ENCODE results near the gene TYW3. TPM values are rescaled to one million over a fixed set of nuclear protein-coding genes. Genes with fewer than 3 reads are reported as not detected.

TYW3 gene
- total RNA-seq, 1 donor from 2014 or later = 9.5 TPM

DNA sequence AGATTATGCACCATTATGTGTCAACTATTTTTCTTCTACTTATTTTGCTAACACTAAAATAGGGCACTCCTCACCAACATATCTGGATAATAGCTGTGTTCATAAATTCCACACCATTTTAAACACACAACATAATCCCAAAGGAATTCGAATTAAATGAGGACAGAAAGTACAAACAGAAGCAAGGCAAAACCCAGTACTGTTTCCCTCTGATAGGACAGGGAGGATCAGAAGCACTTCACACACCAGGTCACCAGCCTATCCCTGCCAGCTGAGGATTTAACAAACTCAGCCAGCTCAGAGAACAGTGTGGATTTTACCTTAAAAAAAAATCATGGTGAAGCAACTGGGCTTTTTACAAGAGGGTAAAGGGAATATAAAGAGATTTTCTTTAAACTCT lies 20.1 kb upstream of the TYW3 start:
- Histone ChIP-seq H3K36me3 (ENCODE audit: control insufficient read depth, insufficient read depth, low read length) (peaks cover 3% of the 10 kb centered on the region), H3K27me3 (ENCODE audit: control insufficient read depth, insufficient read depth, low read length) (no peaks in the 10 kb centered on the region), H3K4me3 (ENCODE audit: low read depth, low read length) (no peak overlapping the region)
- TF ChIP-seq, protein P1, sequence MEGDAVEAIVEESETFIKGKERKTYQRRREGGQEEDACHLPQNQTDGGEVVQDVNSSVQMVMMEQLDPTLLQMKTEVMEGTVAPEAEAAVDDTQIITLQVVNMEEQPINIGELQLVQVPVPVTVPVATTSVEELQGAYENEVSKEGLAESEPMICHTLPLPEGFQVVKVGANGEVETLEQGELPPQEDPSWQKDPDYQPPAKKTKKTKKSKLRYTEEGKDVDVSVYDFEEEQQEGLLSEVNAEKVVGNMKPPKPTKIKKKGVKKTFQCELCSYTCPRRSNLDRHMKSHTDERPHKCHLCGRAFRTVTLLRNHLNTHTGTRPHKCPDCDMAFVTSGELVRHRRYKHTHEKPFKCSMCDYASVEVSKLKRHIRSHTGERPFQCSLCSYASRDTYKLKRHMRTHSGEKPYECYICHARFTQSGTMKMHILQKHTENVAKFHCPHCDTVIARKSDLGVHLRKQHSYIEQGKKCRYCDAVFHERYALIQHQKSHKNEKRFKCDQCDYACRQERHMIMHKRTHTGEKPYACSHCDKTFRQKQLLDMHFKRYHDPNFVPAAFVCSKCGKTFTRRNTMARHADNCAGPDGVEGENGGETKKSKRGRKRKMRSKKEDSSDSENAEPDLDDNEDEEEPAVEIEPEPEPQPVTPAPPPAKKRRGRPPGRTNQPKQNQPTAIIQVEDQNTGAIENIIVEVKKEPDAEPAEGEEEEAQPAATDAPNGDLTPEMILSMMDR (IDR thresholded peaks at IDR 0.05; ENCODE audit: insufficient read depth, low read length, poor library complexity, severe bottlenecking) = no peak
- DNase-seq (ENCODE audit: low read depth) = no peak

DNA sequence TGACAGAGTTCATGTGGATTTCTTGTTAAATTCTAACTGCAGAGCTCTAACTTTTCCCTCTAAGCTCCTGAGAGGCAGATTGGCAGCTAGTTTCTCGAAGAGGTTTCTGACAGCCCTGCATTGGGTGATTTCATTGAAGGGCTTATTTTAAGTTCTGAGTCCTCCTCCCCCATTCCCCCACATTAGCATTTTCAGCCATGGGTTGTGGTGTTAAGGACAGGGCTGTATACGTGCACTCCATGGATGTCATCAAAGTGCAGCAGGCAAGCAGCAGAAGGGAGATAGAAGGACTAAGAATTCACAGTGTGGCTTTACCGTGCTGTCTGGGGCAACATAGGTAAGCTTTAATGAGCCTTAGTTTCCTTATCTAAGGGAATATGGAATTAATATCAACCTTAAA lies 19.1 kb upstream of the TYW3 start:
- Histone ChIP-seq H3K27me3 (ENCODE audit: control insufficient read depth, insufficient read depth, low read length) (no peaks in the 10 kb centered on the region), H3K4me3 (ENCODE audit: low read depth, low read length) (no peak overlapping the region), H3K36me3 (ENCODE audit: control insufficient read depth, insufficient read depth, low read length) (peaks cover 3% of the 10 kb centered on the region)
- TF ChIP-seq, protein P1 (IDR thresholded peaks at IDR 0.05; ENCODE audit: insufficient read depth, low read length, poor library complexity, severe bottlenecking) = no peak
- no peak for DNase-seq (ENCODE audit: low read depth)

DNA sequence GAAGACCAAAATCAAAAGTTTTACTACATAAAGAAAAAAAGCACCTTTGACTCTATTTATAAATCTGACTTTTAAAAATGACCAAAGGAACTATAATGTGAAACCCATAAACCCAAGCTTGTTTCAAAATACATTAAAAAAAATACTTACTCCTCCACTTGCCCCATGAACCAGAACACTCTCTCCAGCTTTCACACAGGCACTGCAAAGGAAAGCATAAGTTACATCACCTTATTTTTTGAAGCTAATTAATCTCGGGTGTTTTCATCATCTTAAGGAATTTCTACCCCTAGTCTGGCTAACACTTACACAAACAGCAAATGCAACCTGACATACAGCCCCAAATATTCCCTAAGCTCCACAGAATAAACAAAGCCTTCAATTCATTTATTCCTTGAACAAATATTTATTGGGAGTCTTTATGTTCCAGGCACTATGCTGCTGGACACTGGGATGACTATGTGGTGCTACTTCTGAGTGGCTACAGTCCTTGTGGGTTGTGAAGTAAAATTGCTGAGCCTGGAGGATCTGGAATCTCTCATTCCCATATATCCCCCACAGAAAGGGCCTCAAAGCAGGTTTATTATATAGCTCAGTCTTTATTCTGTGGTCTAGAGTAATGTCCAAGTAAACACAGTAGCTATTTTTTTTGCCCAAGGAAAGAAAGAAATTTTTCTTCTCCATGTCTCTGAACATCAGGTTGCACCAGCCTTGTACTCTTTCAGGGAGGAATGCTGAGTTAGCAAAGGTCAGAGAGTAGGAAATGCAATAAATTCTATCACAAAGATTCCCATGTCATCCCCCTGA lies 18.3 kb upstream of the TYW3 start:
- TF ChIP-seq, protein P1 (IDR thresholded peaks at IDR 0.05; ENCODE audit: insufficient read depth, low read length, poor library complexity, severe bottlenecking) = no peak
- DNase-seq (ENCODE audit: low read depth) = no peak

DNA sequence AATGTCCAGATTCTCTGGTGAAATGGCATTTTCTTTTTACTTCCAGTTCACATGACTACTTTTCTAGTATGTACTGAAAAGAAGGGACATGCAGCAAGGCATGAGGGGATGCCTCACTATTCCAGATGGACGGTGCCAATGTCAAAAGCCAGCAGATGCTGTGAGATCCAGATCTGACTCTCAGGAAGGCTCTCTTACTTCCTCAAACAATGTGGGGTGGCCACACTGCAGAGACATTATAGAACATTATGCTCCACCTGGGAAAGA lies 17.8 kb upstream of the TYW3 start:
- Histone ChIP-seq H3K36me3 (ENCODE audit: control insufficient read depth, insufficient read depth, low read length) (peaks cover 3% of the 10 kb centered on the region), H3K27me3 (ENCODE audit: control insufficient read depth, insufficient read depth, low read length) (no peaks in the 10 kb centered on the region), H3K4me3 (ENCODE audit: low read depth, low read length) (no peak overlapping the region)
- TF ChIP-seq, protein P1 (IDR thresholded peaks at IDR 0.05; ENCODE audit: insufficient read depth, low read length, poor library complexity, severe bottlenecking) = no peak
- DNase-seq (ENCODE audit: low read depth) = no peak

More for the DNA sequence above, 18.3 kb upstream of the TYW3 start:
- Histone ChIP-seq H3K27me3 (ENCODE audit: control insufficient read depth, insufficient read depth, low read length) (no peaks in the 10 kb centered on the region), H3K36me3 (ENCODE audit: control insufficient read depth, insufficient read depth, low read length) (peaks cover 3% of the 10 kb centered on the region), H3K4me3 (ENCODE audit: low read depth, low read length) (no peak overlapping the region)

DNA sequence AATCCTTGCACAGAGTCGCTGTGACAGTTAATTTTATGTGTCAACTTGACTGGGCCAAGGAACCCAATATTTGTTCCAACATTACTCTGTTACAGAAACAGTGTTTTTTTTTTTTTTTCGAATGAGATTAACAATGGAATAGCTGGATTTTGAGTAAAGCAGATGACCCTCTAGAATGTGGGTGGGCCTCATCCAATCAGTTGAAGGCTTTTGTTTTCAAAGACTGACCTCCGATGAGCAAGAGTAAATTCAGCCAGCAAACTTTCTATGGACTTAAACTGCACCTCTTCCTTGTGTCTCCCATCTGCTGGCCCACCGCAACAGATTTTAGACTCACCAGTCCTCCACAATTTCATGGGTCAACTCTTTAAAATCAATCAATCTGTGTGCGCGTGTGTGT lies 17.1 kb upstream of the TYW3 start:
- H3K36me3 ChIP-seq (ENCODE audit: control insufficient read depth, insufficient read depth, low read length) = peaks cover 3% of the 10 kb centered on the region
- no peak for DNase-seq (ENCODE audit: low read depth)
- TF ChIP-seq, protein P1 (IDR thresholded peaks at IDR 0.05; ENCODE audit: insufficient read depth, low read length, poor library complexity, severe bottlenecking) = no peak
- H3K4me3 ChIP-seq (ENCODE audit: low read depth, low read length) = no peak overlapping the region
- no peaks in the 10 kb centered on the region for H3K27me3 ChIP-seq (ENCODE audit: control insufficient read depth, insufficient read depth, low read length)

DNA sequence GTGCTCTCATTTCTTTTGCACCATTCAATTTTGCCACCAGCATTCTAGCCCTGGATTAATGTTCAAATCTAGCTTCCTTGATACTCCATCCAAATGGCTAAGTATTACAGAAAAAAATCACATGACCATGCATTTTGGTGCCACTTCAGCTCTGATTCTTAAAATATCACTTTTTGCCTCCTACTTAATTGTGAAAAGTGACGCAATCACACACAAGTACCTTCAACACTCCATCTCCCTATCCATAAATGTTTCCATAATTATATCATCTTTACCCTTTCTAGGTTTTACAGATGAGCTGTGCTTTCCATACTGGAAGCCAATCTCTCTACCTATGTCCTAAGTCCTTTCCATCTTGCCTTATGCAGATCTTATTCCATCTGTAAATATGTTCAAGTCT lies 16.1 kb upstream of the TYW3 start:
- Histone ChIP-seq H3K27me3 (ENCODE audit: control insufficient read depth, insufficient read depth, low read length) (no peaks in the 10 kb centered on the region), H3K36me3 (ENCODE audit: control insufficient read depth, insufficient read depth, low read length) (peaks cover 3% of the 10 kb centered on the region), H3K4me3 (ENCODE audit: low read depth, low read length) (no peak overlapping the region)
- TF ChIP-seq, protein P1 (IDR thresholded peaks at IDR 0.05; ENCODE audit: insufficient read depth, low read length, poor library complexity, severe bottlenecking) = no peak
- DNase-seq (ENCODE audit: low read depth) = no peak
